Muscle of leg (tissue), 16 donors: Measurements from ENCODE around the gene OR7G2. TPM values are rescaled to one million over a fixed set of nuclear protein-coding genes. Genes with fewer than 3 reads are reported as not detected.

Experiments used
- DNase-seq: peaks from one replicate; pipeline ENCODE4 v3.0.0; 2013
- H3K27ac ChIP-seq: one replicate; pipeline ENCODE4 v1.5.1; 2013; ENCODE audit warnings: mild to moderate bottlenecking, low read length, control low read depth
- H3K27me3 ChIP-seq: one replicate; pipeline ENCODE4 v1.6.1; 2013; ENCODE audit warnings: low read length; ENCODE audit not compliant: control insufficient read depth, insufficient read depth
- H3K36me3 ChIP-seq: one replicate; pipeline ENCODE4 v1.6.1; 2013; ENCODE audit warnings: low read length; ENCODE audit not compliant: control insufficient read depth, insufficient read depth
- H3K4me1 ChIP-seq: one replicate; pipeline ENCODE4 v1.6.1; 2013; ENCODE audit warnings: low read length; ENCODE audit not compliant: control insufficient read depth, insufficient read depth
- H3K4me3 ChIP-seq: one replicate; pipeline ENCODE4 v1.5.1; 2013; ENCODE audit warnings: low read length, control low read depth
- H3K9me3 ChIP-seq: replicated peaks from 2 replicates; pipeline ENCODE4 v1.6.1; 2013; ENCODE audit warnings: low read depth, low read length; ENCODE audit not compliant: control insufficient read depth
- WGBS: methylation state at CpG from one replicate; pipeline ENCODE4 v1.1.5; 2013; ENCODE audit warnings: missing lambda C conversion rate; ENCODE audit not compliant: insufficient coverage; 5-methylcytosine and 5-hydroxymethylcytosine counted together
- long read RNA-seq, 11 donors: transcript quantifications; one replicate each; lab custom pipeline, GENCODE V29; 2026
- polyA plus RNA-seq, 8 donors: library from polyadenylated mRNA; unstranded; fragments of 120-200 nt; gene quantifications; one replicate each; pipeline versions ENCODE4 v1.2.1 to v1.2.3, GENCODE V29; 2013; ENCODE audit warnings: inconsistent platforms in 1 of 8, low replicate concordance in 1 of 8; ENCODE audit not compliant: insufficient read length in 8 of 8, insufficient read depth in 1 of 8
- total RNA-seq: library from RNA; stranded (reverse); fragments of 120-200 nt; gene quantifications from one replicate; pipeline ENCODE4 v1.2.4, GENCODE V29; 2013

OR7G2 gene
- total RNA-seq (not detected), polyA plus RNA-seq (under 1 TPM in 4 of 8 donors, not detected in 4; 0.04 to 0.14 (median 0.07) TPM)
- long read RNA-seq, donor 1: 0 reads
- long read RNA-seq, donor 2: 0 reads
- long read RNA-seq, donor 3: 0 reads
- long read RNA-seq, donor 4: 0 reads
- long read RNA-seq, donor 5: 0 reads
- long read RNA-seq, donor 6: 0 reads
- long read RNA-seq, donor 7: 0 reads
- long read RNA-seq, donor 8: 0 reads
- long read RNA-seq, donor 9: 0 reads
- long read RNA-seq, donor 10: 0 reads
- long read RNA-seq, donor 11: 0 reads

DNA sequence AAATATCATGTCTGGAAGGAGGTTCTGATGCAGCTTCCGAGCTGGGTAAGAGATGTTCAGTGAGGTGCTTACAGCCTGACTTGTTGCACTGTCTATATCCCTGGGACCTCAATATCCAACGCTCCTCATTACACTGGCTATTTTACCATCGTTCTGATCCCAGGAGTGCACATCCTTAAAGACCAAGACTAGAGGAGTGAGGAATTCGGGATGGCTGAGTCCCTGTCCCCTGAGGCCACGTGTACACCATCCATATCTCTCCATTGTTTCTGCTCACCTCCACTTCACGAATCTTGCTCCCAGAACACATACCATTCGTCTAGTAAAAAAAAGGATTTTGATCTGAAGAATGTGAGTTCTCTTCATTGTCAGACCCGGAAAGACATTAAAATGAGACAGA is at the start of gene OR7G2:
Gene OR7G2, minus strand, starts transcription at position 101 of the 400 bp plus-strand sequence. CDS start 4,232 bp downstream, outside the sequence.
- no peaks in the 10 kb centered on the region for H3K4me1 ChIP-seq
- H3K27ac ChIP-seq: no peak within 1 kb of the TSS
- DNase-seq: no peak
- WGBS: 90% methylated on average over 2 of the region's 8 CpGs
- H3K4me3 ChIP-seq: no peak within 1 kb of the TSS
- H3K27me3 ChIP-seq: no peaks in the 10 kb centered on the region
- H3K9me3 ChIP-seq: no peaks in the 10 kb centered on the region
- no peaks in the 10 kb centered on the region for H3K36me3 ChIP-seq

DNA sequence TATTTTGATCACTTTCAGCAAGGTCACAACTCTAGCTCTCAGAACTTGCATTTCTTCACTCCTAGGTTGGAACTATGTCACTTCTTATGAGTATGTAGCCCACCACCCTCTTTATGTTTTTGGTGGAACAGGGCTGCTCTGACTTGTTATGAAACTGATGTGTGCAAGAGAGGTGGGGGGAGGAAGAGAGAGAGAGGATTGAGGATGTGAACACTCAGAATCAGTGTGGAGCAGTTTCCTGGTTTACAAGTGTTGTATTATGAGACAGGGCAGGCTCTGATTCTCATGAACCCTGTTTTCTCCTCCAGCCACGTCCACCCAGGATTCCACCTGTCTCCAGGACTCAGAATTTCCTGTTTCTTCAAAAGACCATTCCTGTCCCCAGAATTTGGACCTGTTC is 49.0 kb upstream of the OR7G2 start:
- Histone ChIP-seq H3K4me3 (no peak overlapping the region), H3K27me3 (no peaks in the 10 kb centered on the region), H3K4me1 (no peaks in the 10 kb centered on the region), H3K36me3 (peaks cover 71% of the 10 kb centered on the region), H3K9me3 (peaks cover 83% of the 10 kb centered on the region), H3K27ac (no peak overlapping the region)
- WGBS: 100% methylated on average over 1 of the region's 1 CpG
- no peak for DNase-seq

DNA sequence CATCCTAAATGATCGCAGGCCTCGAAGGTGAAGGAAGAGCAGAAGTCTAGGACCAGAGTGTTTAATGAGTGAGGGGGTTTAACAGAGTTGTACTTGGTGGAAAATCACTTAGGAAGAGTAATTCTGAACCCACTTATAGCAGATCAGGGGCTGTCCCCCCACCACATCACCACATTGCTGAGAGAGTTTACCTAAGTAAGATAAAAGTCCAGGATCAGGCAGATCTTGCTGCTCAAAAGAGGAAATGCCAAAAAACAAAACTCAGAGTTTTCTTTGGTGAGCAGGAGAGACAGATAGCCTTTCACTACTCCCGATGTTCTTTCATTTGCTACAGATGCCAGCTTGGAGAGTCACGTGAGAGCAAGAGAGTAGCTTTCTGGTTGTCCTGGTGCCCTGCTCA is 48.3 kb upstream of the OR7G2 start:
- H3K27ac ChIP-seq: no peak overlapping the region
- 100% methylated on average over 2 of the region's 4 CpGs for WGBS
- H3K4me3 ChIP-seq: no peak overlapping the region
- no peaks in the 10 kb centered on the region for H3K27me3 ChIP-seq
- H3K36me3 ChIP-seq: peaks cover 64% of the 10 kb centered on the region
- peaks cover 81% of the 10 kb centered on the region for H3K9me3 ChIP-seq
- no peak for DNase-seq
- H3K4me1 ChIP-seq: no peaks in the 10 kb centered on the region

DNA sequence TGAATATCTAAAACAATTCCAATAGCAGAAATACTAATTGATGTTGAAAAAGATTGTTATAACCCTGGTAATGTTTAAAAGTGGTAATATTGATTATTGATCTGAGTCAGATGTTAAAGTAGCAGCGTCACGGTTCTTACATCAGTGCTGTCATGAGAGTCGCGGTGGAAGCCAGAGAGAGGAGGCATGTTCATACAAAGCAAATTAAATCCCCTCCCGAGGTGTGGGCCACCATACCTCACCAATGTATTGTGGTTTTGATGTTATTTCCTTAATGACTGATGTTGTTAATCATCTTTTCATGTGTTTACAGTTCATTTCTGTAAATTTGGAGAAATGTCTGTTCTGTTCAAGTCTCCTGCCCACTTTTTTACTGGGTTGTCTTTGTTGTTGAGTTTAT is 44.1 kb upstream of the OR7G2 start:
- no CpG with 5 or more reads among the region's 5 CpGs for WGBS
- Histone ChIP-seq H3K27ac (no peak overlapping the region), H3K27me3 (no peaks in the 10 kb centered on the region), H3K36me3 (peaks cover 37% of the 10 kb centered on the region), H3K4me1 (no peaks in the 10 kb centered on the region), H3K9me3 (peaks cover 74% of the 10 kb centered on the region), H3K4me3 (no peak overlapping the region)
- DNase-seq: no peak

DNA sequence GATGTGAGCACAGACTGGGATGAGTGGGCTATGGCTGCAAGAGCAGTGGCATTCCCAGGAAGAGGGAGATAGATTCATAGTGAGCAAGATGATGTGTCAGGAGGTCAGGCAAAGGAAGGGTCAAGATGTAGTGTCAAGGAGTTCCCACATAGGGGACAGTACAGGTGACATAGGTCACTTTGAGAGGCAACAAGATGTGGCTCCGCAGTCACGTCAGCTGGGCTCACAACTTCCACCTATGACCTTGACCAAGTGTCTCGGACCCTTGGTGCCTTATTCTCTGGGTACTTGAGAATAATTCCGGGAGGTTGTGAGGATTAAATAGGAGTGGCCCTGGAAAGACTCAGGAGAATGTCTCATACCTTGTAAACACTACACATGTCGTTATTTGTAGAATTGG is 43.4 kb upstream of the OR7G2 start:
- no peak for DNase-seq
- H3K36me3 ChIP-seq: peaks cover 30% of the 10 kb centered on the region
- H3K27me3 ChIP-seq: no peaks in the 10 kb centered on the region
- H3K27ac ChIP-seq: no peak overlapping the region
- no peak overlapping the region for H3K4me3 ChIP-seq
- no peaks in the 10 kb centered on the region for H3K4me1 ChIP-seq
- WGBS: no CpG with 5 or more reads among the region's 5 CpGs
- peaks cover 68% of the 10 kb centered on the region for H3K9me3 ChIP-seq

DNA sequence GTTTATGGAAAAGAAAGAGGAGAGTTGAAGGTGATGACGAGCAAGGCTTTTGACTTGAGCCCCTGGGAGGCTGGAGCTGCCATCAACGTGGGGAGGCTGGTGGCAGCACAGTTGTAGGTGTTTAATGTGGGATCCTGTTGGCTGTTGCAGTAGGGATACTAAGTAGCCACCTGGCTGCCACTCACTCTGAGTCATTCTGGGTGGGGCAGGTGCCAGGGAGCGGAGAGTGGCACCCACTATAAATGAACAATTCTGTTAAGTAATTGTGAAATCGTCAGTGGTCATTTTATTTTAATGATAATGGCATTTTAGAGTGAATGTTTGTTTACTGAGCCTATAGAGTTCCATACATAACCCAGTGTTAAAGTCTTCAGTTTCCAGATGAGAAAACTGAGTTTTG is 42.7 kb upstream of the OR7G2 start:
- H3K36me3 ChIP-seq: peaks cover 26% of the 10 kb centered on the region
- H3K4me3 ChIP-seq: no peak overlapping the region
- WGBS: 100% methylated on average over 2 of the region's 4 CpGs

DNA sequence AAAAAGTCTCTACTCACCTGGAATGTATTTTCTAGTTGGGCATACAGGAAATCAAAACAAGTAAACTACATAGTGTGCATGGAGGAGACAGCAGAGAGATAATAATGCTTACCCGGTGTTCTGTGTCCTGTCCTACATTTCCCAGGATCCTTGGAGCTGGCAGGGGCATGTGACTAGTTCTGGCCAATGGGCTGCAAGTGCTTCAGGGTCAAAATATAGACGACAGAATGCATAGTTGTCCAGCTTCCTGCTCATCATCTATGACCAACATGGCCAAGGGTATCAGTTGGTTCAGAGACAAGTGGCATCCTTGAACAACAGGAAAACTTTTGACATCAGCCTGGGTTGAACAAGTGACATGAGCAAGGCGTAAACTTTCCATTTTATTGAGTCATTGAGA is 41.4 kb upstream of the OR7G2 start:
- Histone ChIP-seq H3K27ac (no peak overlapping the region), H3K9me3 (peaks cover 66% of the 10 kb centered on the region), H3K4me1 (no peaks in the 10 kb centered on the region), H3K27me3 (no peaks in the 10 kb centered on the region), H3K4me3 (no peak overlapping the region), H3K36me3 (peaks cover 24% of the 10 kb centered on the region)
- no peak for DNase-seq
- 86% methylated on average over 2 of the region's 3 CpGs for WGBS

More for the DNA sequence above, 42.7 kb upstream of the OR7G2 start:
- Histone ChIP-seq H3K27me3 (no peaks in the 10 kb centered on the region), H3K4me1 (no peaks in the 10 kb centered on the region), H3K9me3 (peaks cover 68% of the 10 kb centered on the region), H3K27ac (no peak overlapping the region)
- no peak for DNase-seq

DNA sequence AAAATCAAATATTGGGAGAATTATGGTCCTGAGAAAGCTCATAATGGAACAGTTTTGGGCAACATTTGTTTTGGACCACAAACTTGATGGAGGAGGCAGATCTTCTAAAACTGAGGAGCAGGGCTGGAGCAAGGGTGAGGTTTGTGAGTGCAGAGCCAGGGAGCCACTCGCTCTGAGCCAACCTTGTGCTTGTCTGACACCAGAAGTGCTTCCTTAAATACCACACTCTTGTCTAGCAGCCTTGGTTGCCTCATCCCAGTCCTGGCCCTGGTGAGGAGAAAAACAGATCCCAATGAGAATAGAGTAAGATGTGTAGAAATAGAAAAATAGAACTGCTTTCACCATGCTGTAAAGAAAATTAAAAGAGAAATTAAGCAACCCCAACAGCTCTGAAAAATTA is 39.6 kb upstream of the OR7G2 start:
- H3K4me3 ChIP-seq: no peak overlapping the region
- H3K27ac ChIP-seq: no peak overlapping the region
- no peak for DNase-seq
- WGBS: no CpG with 5 or more reads among the region's 1 CpG
- peaks cover 15% of the 10 kb centered on the region for H3K36me3 ChIP-seq
- peaks cover 60% of the 10 kb centered on the region for H3K9me3 ChIP-seq
- no peaks in the 10 kb centered on the region for H3K27me3 ChIP-seq
- H3K4me1 ChIP-seq: no peaks in the 10 kb centered on the region

DNA sequence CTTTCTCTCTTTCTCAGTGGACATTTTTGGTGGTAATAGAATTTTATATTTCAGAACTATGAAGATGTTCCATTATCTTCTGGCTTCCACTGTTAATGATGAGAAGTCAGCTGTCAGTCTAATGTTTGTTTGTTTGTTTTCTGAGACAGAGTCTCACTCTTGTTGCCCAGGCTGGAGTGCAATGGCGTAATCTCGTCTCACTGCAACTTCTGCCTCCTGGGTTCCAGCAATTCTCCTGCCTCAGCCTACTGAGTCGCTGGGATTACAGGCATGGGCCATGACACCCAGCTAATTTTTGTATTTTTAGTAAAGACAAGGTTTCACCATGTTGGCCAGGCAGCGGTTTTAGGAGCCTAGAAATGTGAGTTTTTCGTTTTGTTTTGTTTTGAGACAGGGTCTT is 37.6 kb upstream of the OR7G2 start:
- H3K4me1 ChIP-seq: no peaks in the 10 kb centered on the region

DNA sequence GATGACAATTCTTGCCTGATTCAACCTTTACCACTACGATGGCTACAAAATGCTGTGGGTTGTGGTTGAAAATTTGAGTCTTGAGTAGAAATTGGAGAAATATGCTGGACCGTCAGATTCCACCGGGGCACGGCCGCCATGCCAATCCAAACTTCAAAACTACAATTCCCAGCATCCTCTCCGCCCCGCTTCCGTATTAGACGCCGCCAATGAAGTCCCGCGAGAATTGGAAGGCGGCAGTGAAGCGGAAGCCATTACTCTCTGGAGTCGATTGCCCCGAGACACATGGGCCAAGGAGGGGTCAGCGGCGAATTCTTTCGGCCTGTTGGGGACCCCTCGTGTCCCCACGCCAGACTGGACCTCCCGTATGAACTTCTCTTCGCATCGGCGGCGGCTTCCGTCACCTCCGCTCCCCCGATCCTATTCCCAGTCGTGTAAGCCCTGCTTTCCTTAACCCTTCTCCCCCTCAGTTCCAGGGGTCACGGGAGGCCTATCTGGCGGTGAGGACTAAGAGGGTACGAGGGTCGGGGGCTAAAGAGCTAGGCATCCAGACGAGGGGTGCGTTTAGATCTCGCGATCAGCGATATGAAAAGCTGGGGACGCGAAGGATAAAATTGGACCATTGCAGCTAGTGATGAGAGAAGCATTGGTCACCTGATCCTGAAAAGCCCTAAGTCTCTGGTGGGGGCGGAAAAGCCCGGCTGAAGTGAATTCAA is 33.0 kb upstream of the OR7G2 start, which contains the start of gene ZNF317:
Gene ZNF317, plus strand, starts transcription at position 239 of the 716 bp plus-strand sequence. CDS start 15,620 bp downstream, outside the sequence.
- no peaks in the 10 kb centered on the region for H3K27me3 ChIP-seq
- peaks cover 3% of the 10 kb centered on the region for H3K4me1 ChIP-seq
- WGBS: under 1% methylated on average over 29 of the region's 43 CpGs
- H3K4me3 ChIP-seq: peak within 1 kb of the TSS; percentile 92
- peaks cover 22% of the 10 kb centered on the region for H3K9me3 ChIP-seq
- peak within 1 kb of the TSS; percentile 90 for H3K27ac ChIP-seq
- peak; percentile 99 for DNase-seq
- H3K36me3 ChIP-seq: no peaks in the 10 kb centered on the region

More for the DNA sequence above, 37.6 kb upstream of the OR7G2 start:
- no peak overlapping the region for H3K4me3 ChIP-seq
- H3K27me3 ChIP-seq: no peaks in the 10 kb centered on the region
- H3K36me3 ChIP-seq: peaks cover 15% of the 10 kb centered on the region
- no peak overlapping the region for H3K27ac ChIP-seq
- peaks cover 50% of the 10 kb centered on the region for H3K9me3 ChIP-seq
- no peak for DNase-seq
- 100% methylated on average over 4 of the region's 5 CpGs for WGBS
